Measurements from ENCODE around the gene ST6GALNAC3. TPM values are rescaled to one million over a fixed set of nuclear protein-coding genes. Genes with fewer than 3 reads are reported as not detected.

Gene ST6GALNAC3
- polyA plus RNA-seq, 1 donor (not counting 4 experiments of a cell fraction or from before 2014, with no cell fraction given) = 0.08 TPM

DNA sequence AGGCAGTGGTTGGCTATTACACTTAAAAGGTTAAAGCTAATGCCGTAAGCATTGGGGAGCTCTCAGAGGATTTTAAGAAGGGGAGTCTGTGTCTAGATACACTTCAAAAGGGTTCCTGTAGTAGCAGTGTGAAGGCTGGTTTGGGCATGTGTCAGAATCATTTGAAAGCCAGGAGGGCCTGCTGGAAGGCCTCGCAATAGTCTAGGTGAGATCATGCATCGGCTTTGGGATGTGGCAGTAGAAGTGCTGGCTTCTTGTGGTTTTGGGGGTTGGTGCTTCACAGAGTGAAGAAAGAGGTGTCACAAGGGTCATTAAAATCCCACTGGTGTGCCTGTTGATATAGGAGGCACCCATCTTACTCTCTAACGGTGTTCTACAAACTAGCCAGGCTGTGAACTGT, 85.7 kb downstream of the ST6GALNAC3 start:
- Histone ChIP-seq H3K9ac (ENCODE audit: control insufficient read depth, extremely low read depth, insufficient read depth, low read length) (no peak overlapping the region), H3K4me1 (ENCODE audit: control insufficient read depth, extremely low read depth, insufficient read depth, low read length) (no peaks in the 10 kb centered on the region), H3K79me2 (ENCODE audit: control insufficient read depth, insufficient read depth, low read length) (no peaks in the 10 kb centered on the region), H3K4me2 (ENCODE audit: control insufficient read depth, extremely low read depth, insufficient read depth, low read depth, low read length) (no peak overlapping the region), H3K27me3 (ENCODE audit: control insufficient read depth, extremely low read depth, insufficient read depth, low read length) (no peaks in the 10 kb centered on the region), H3K9me3 (ENCODE audit: control insufficient read depth, low read depth, low read length) (no peaks in the 10 kb centered on the region), H3K9me1 (ENCODE audit: control insufficient read depth, extremely low read depth, insufficient read depth, low read length) (no peaks in the 10 kb centered on the region), H3K4me3 (ENCODE audit: control insufficient read depth in 2 of 3, extremely low read depth in 1 of 3, insufficient read depth in 2 of 3, low read depth in 1 of 3, low read length in 3 of 3) (no peak overlapping the region), H3K36me3 (ENCODE audit: control insufficient read depth in 2 of 2, extremely low read depth in 1 of 2, insufficient read depth in 2 of 2, low read length in 2 of 2) (no peaks in the 10 kb centered on the region), H2AFZ (ENCODE audit: control insufficient read depth, low read length) (no peak overlapping the region), H3K27ac (ENCODE audit: control insufficient read depth, insufficient read depth, low read length) (no peak overlapping the region), H4K20me1 (ENCODE audit: control insufficient read depth, extremely low read depth, insufficient read depth, low read length) (no peaks in the 10 kb centered on the region)
- dilution Hi-C loops (cut with MboI; ENCODE audit: extremely low pct_ligation_motif_present, low sequenced_read_pairs) = no loop called here
- TF ChIP-seq EZH2 (IDR thresholded peaks at IDR 0.05; ENCODE audit: low read length) (no peak), CTCF (optimal IDR thresholded peaks at IDR 0.05 in 1 of 3, IDR thresholded peaks at IDR 0.05 in 1 of 3, conservative IDR thresholded peaks at IDR 0.05 in 1 of 3; ENCODE audit: extremely low read depth in 1 of 3, insufficient read depth in 2 of 3, low read length in 3 of 3) (no peak)
- DNase-seq (ENCODE audit: low read depth, low spot score) (no peak), FAIRE-seq (no peak)

GRCh38 chr1:76161451-76161850, 86.9 kb downstream of the ST6GALNAC3 start:
- H3K36me3 ChIP-seq (ENCODE audit: control insufficient read depth in 2 of 2, extremely low read depth in 1 of 2, insufficient read depth in 2 of 2, low read length in 2 of 2) = no peaks in the 10 kb centered on the region
- dilution Hi-C loops (cut with MboI; ENCODE audit: extremely low pct_ligation_motif_present, low sequenced_read_pairs) = no loop called here

More at GRCh38 chr1:76161451-76161850, 86.9 kb downstream of the ST6GALNAC3 start:
- Histone ChIP-seq H3K27ac (ENCODE audit: control insufficient read depth, insufficient read depth, low read length) (no peak overlapping the region), H3K9me1 (ENCODE audit: control insufficient read depth, extremely low read depth, insufficient read depth, low read length) (no peaks in the 10 kb centered on the region), H3K79me2 (ENCODE audit: control insufficient read depth, insufficient read depth, low read length) (no peaks in the 10 kb centered on the region), H3K9me3 (ENCODE audit: control insufficient read depth, low read depth, low read length) (no peaks in the 10 kb centered on the region), H3K4me2 (ENCODE audit: control insufficient read depth, extremely low read depth, insufficient read depth, low read depth, low read length) (no peak overlapping the region), H3K4me1 (ENCODE audit: control insufficient read depth, extremely low read depth, insufficient read depth, low read length) (no peaks in the 10 kb centered on the region), H3K4me3 (ENCODE audit: control insufficient read depth in 2 of 3, extremely low read depth in 1 of 3, insufficient read depth in 2 of 3, low read depth in 1 of 3, low read length in 3 of 3) (no peak overlapping the region), H4K20me1 (ENCODE audit: control insufficient read depth, extremely low read depth, insufficient read depth, low read length) (no peaks in the 10 kb centered on the region), H3K27me3 (ENCODE audit: control insufficient read depth, extremely low read depth, insufficient read depth, low read length) (no peaks in the 10 kb centered on the region), H2AFZ (ENCODE audit: control insufficient read depth, low read length) (no peak overlapping the region), H3K9ac (ENCODE audit: control insufficient read depth, extremely low read depth, insufficient read depth, low read length) (no peak overlapping the region)
- FAIRE-seq (no peak), DNase-seq (ENCODE audit: low read depth, low spot score) (no peak)
- TF ChIP-seq CTCF (optimal IDR thresholded peaks at IDR 0.05 in 1 of 3, IDR thresholded peaks at IDR 0.05 in 1 of 3, conservative IDR thresholded peaks at IDR 0.05 in 1 of 3; ENCODE audit: extremely low read depth in 1 of 3, insufficient read depth in 2 of 3, low read length in 3 of 3) = no peak
- TF ChIP-seq EZH2 (IDR thresholded peaks at IDR 0.05; ENCODE audit: low read length) = no peak

Data from keratinocyte (primary cell).